ENCODE results near the gene P2RX4. TPM values are rescaled to one million over a fixed set of nuclear protein-coding genes. Genes with fewer than 3 reads are reported as not detected.

The P2RX4 gene
- polyA plus RNA-seq, 3 donors, result 61.8 to 87.7 (median 74.7) TPM

- H3K4me1 Mint-ChIP-seq, result peaks cover 12% of the 10 kb centered on the region
- peaks cover 68 to 87% of the 10 kb centered on the region in 2 donors for H3K36me3 Mint-ChIP-seq
- Histone ChIP-seq H3K4me1 (ENCODE audit: control insufficient read depth in 1 of 2, insufficient read depth in 2 of 2, low read length in 2 of 2) (peaks cover 8 to 14% of the 10 kb centered on the region in 2 donors), H2AFZ (ENCODE audit: insufficient read depth, low read depth, low read length, poor library complexity, severe bottlenecking) (no peak overlapping the region), H4K20me1 (ENCODE audit: insufficient read depth, low read length) (peaks cover 54% of the 10 kb centered on the region), H3K27me3 (ENCODE audit: control insufficient read depth in 2 of 2, insufficient read depth in 2 of 2, low read length in 2 of 2) (no peaks in the 10 kb centered on the region), H3K9me3 (replicated peaks in 1 of 2; ENCODE audit: control insufficient read depth in 1 of 2, insufficient read depth in 1 of 2, low read length in 2 of 2) (no peaks in the 10 kb centered on the region), H3K27ac (ENCODE audit: low read depth in 1 of 2, low read length in 2 of 2) (peak overlapping the region in 1 of 2 donors; percentile 7), H3K79me2 (ENCODE audit: insufficient read depth, low read length) (peaks cover 7% of the 10 kb centered on the region), H3K36me3 (replicated peaks in 1 of 2; ENCODE audit: control insufficient read depth in 1 of 2, insufficient read depth in 2 of 2, low read length in 2 of 2) (peaks cover 76 to 91% of the 10 kb centered on the region in 2 donors), H3K9ac (ENCODE audit: insufficient read depth, low read length, poor library complexity, severe bottlenecking) (no peak overlapping the region), H3K4me2 (replicated peaks; ENCODE audit: extremely low read depth, low read length, poor library complexity, severe bottlenecking) (no peak overlapping the region), H3K4me3 (replicated peaks in 1 of 3; ENCODE audit: low read depth in 2 of 3, low read length in 3 of 3) (no peak overlapping the region)
- TF ChIP-seq CTCF (IDR thresholded peaks at IDR 0.05), result no peak
- peaks cover 0 to 3% (median 0%) of the 10 kb centered on the region in 7 donors for H3K9me3 Mint-ChIP-seq
- no peak overlapping the region for H3K4me3 Mint-ChIP-seq
- 96% methylated on average over 11 of the region's 11 CpGs for WGBS (ENCODE audit: insufficient coverage)
- no peak for DNase-seq
- H3K27ac Mint-ChIP-seq, result peak overlapping the region in 1 of 7 donors; percentile 70
- peaks cover 0 to 2% (median 1%) of the 10 kb centered on the region in 3 donors for H3K27me3 Mint-ChIP-seq (ENCODE audit: low read depth in 3 of 3)
- intact Hi-C loops (cut with micrococcal nuclease), result loop anchor here in 1 of 2 donors (10.0 kb wide), 1 partner anchor 229 kb away; no protein-coding TSS in a partner anchor
Observed at GRCh38 chr12:121233628-121234020, 23.7 kb downstream of the P2RX4 start.

GRCh38 chr12:121236776-121237175 lies 26.8 kb downstream of the P2RX4 start:
- peaks cover 59 to 75% of the 10 kb centered on the region in 2 donors for H3K36me3 Mint-ChIP-seq
- Histone ChIP-seq H3K4me1 (ENCODE audit: control insufficient read depth in 1 of 2, insufficient read depth in 2 of 2, low read length in 2 of 2) (peaks cover 39 to 41% of the 10 kb centered on the region in 2 donors), H3K4me2 (replicated peaks; ENCODE audit: extremely low read depth, low read length, poor library complexity, severe bottlenecking) (no peak overlapping the region), H3K79me2 (ENCODE audit: insufficient read depth, low read length) (peaks cover 12% of the 10 kb centered on the region), H3K27me3 (ENCODE audit: control insufficient read depth in 2 of 2, insufficient read depth in 2 of 2, low read length in 2 of 2) (no peaks in the 10 kb centered on the region), H2AFZ (ENCODE audit: insufficient read depth, low read depth, low read length, poor library complexity, severe bottlenecking) (no peak overlapping the region), H3K36me3 (replicated peaks in 1 of 2; ENCODE audit: control insufficient read depth in 1 of 2, insufficient read depth in 2 of 2, low read length in 2 of 2) (peaks cover 64 to 77% of the 10 kb centered on the region in 2 donors), H3K9ac (ENCODE audit: insufficient read depth, low read length, poor library complexity, severe bottlenecking) (no peak overlapping the region), H3K4me3 (replicated peaks in 1 of 3; ENCODE audit: low read depth in 2 of 3, low read length in 3 of 3) (no peak overlapping the region), H3K9me3 (replicated peaks in 1 of 2; ENCODE audit: control insufficient read depth in 1 of 2, insufficient read depth in 1 of 2, low read length in 2 of 2) (no peaks in the 10 kb centered on the region), H3K27ac (ENCODE audit: low read depth in 1 of 2, low read length in 2 of 2) (no peak overlapping the region), H4K20me1 (ENCODE audit: insufficient read depth, low read length) (peaks cover 80% of the 10 kb centered on the region)
- no peak overlapping the region for H3K4me3 Mint-ChIP-seq
- 98% methylated on average over 7 of the region's 9 CpGs for WGBS (ENCODE audit: insufficient coverage)
- peaks cover 0 to 2% (median 1%) of the 10 kb centered on the region in 3 donors for H3K27me3 Mint-ChIP-seq (ENCODE audit: low read depth in 3 of 3)
- no peak for TF ChIP-seq CTCF (IDR thresholded peaks at IDR 0.05)
- H3K9me3 Mint-ChIP-seq, result peaks cover 0 to 3% (median 0%) of the 10 kb centered on the region in 7 donors
- DNase-seq, result no peak
- peak overlapping the region in 1 of 7 donors; percentile 43 for H3K27ac Mint-ChIP-seq
- peaks cover 42% of the 10 kb centered on the region for H3K4me1 Mint-ChIP-seq
- intact Hi-C loops (cut with micrococcal nuclease), result loop anchor here in 1 of 2 donors (10.0 kb wide), 1 partner anchor 232 kb away; no protein-coding TSS in a partner anchor
